Limb (tissue), 2 donors: ENCODE measurements around the gene MEIS3.
"Not testable (repeated sequence)": the region's sequence is repeated elsewhere in the genome, so short reads cannot be mapped to it uniquely, and the experiment has no call there.

Source experiments
- DNase-seq, 2 donors: peaks; one replicate each; pipeline ENCODE4 v3.0.0-alpha.2; 2016; ENCODE audit errors: extremely low spot score in 2 of 2

MEIS3 gene

DNA sequence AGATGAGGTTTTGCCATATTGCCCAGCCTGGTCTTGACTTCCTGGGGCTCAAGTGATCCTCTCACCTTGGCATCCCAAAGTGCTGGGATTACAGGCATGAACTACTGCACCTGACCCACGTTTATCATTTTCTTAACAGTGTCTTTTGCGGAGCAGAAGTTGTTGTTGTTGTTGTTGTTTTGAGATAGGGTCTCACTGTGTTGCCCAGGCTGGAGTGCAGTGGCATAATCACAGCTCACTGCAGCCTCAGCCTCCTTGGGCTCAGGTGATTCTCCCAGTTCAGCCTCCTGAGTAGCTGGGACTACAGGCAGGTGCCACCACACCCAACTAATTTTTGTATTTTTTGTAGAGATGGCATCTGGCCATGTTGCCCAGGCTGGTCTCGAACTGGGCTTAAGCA, 31.7 kb downstream of the MEIS3 start:
- not testable (repeated sequence) for DNase-seq

- not testable (repeated sequence) for DNase-seq
These were observed 32.7 kb downstream of the MEIS3 start for GRCh38 chr19:47386582-47386981.

GRCh38 chr19:47384533-47384932, 34.8 kb downstream of the MEIS3 start:
- not testable (repeated sequence) for DNase-seq

- DNase-seq = not testable (repeated sequence)
These were observed 35.4 kb downstream of the MEIS3 start for GRCh38 chr19:47383890-47384289.

- no peak for DNase-seq
These were observed 37.6 kb downstream of the MEIS3 start for GRCh38 chr19:47381653-47382279.

GRCh38 chr19:47381121-47381520, 38.2 kb downstream of the MEIS3 start:
- DNase-seq = no peak

- no peak for DNase-seq
These were observed 38.8 kb downstream of the MEIS3 start for GRCh38 chr19:47380559-47380958.

GRCh38 chr19:47379381-47379938, 39.9 kb downstream of the MEIS3 start:
- DNase-seq = no peak

DNA sequence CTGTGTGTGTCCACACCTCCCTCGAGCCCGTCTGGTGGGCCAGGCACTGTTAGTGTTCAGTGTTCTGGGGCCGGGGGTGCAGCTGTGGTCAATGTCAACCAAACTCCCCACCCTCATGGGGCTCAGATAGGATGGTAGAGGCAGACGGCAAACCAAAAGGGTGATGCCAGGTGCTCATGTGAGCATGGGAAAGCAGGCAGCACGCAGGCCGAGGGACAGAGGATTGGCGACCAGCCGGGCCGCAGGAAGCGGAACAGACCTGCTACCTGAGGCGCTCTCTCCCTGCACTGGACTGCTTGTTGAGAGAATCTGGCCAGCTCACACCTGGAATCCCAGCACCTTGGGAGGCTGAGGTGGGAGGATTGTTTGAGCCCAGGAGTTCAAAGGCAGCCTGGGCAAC, 41.1 kb downstream of the MEIS3 start:
- no peak for DNase-seq

DNA sequence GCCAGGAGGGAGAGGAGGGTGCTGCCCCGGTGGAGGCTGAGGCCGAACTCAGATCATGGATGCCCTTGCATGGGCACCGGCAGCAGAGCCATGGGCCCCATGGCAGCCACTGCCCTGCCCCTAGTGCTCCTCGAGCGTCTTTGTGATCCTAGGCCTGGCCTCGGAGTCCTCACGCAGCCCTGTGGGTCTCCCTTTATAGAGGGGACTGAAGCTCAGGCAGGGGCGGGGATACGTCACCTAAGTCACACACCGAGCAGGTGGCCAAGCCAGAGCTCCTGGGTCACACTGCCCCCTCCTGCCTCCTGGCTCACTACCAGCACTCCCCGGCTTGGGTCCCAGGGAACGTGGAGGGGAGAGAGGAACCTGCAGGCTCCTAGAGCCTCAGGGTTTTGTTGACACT, 41.5 kb downstream of the MEIS3 start:
- DNase-seq = no peak

- no peak for DNase-seq
These were observed 42.1 kb downstream of the MEIS3 start for GRCh38 chr19:47377208-47377701.

DNA sequence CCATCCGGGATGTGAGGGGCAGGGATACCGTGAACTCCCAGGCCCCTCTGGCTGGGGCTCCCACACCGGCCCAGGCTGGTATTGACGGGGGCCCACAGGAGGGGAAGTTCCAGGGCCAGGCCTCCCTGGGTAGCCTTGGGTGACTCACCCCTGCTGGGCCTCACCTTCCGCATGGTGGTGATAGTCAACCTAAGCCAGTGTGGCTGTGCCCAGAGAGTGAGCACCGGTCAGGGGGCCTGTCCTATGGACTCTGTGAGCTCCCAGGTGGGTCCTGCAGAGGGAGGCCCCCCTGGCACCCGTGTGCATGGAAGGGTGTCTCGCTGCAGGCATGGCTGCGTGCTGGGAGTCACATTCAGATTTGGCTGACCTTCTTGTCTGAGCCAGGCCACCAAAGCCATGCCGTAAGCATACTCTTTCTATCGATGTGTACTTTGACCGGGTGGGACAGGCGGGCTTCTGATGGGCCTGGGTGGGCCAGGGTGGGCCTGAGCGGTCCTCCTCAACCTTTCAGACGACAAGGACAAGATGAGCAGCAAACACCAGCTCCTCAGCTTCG, 42.7 kb downstream of the MEIS3 start:
- no peak for DNase-seq

- no peak for DNase-seq
These were observed 43.4 kb downstream of the MEIS3 start for GRCh38 chr19:47375694-47376588.

- no peak for DNase-seq
These were observed 44.2 kb downstream of the MEIS3 start for GRCh38 chr19:47374876-47375693.

DNA sequence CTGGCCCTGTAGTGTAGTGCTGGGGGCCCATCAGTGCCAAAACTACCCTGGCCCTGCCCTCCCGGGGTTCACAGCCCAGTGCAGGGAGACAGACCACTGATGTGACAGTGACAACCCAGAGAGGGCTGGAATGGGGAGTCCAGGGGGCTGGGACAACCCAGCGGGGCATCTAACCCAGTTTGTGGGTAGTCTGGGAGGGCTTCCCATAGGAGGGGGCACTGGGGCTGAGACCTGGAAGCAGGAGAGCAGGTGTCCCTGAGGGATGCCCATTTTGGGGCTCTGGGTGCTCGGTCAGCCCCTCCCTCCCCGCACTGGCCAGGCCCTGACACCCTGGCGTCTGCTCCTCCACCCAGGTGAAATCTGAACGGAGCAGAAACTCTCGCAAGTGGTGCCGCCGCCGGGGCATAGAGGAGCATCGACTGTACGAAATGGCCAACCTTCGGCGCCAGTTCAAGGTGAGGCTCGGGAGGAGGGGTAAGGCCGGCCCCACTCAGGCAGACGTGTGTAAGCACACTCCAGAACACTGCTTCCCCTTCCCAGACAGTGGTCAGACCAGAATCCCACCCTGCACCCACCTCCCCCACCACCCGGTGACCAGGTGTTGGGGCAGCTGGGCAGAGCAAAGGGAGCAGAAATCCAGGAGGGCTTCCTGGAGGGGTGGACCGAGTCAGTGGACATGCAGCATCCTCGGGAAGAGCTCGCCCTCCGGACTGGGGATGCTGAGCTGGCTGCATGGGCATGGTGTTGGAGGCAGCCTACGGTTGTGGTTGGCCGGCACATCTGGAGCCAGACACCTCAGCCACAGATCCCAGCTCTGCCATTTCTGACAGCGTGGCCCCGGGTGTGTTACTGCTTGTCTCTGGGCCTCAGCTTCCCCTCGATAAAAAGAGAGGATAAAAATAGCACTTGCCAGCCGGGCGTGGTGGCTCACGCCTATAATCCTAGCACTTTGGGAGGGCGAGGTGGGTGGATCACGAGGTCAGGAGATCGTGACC, 45.8 kb downstream of the MEIS3 start:
- no peak for DNase-seq

DNA sequence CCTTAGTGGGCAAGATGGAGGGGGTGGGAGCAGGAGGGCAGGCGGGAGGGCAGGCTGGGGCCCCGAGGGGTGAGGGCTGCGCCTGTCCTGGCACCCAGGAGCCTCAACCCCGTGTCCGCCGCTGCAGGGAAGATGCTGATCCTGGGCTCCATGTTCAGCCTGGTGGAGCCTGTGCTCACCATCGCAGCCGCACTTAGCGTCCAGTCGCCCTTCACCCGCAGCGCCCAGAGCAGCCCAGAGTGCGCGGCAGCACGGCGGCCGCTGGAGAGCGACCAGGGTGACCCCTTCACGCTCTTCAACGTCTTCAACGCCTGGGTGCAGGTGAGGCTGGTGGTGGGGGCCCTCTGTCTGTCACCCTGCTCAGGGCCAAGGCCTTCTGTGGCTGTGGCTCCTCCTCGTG, 46.7 kb downstream of the MEIS3 start:
- DNase-seq = no peak

GRCh38 chr19:47371261-47371660, 48.1 kb downstream of the MEIS3 start:
- DNase-seq = no peak

DNA sequence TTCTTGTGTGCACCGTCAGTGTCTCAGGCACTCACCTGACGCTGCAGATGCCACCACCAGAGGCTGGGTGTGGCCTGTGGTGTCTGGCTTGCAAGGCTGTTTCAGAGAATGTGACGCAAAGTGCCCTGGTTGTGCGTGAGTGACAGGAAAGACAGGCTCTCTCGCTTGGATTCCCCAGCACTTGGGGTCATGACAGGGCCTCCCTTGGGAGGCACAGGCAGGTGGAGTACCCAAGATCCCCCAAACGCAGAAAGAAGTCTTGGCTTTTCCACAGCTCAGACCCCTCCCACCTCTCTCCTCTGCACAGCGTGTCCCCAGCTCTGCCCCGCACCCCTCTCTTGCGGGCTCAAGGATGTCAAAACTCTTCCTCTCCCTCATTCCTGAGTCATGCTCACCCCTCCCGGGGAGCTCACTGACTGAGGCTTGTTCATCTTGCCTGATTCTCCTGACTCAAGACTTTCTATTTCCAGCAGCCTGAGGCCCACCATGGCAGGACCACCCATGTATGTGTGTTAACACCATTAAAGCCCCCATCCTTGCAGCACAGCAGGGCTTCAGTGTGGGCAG, 49.2 kb downstream of the MEIS3 start:
- no peak for DNase-seq

GRCh38 chr19:47365455-47365854, 53.9 kb downstream of the MEIS3 start:
- not testable (repeated sequence) for DNase-seq
